NCI-H187 (cell line): ENCODE results near the gene UTP3.
"Not testable (repeated sequence)": the region's sequence is repeated elsewhere in the genome, so short reads cannot be mapped to it uniquely, and the experiment has no call there.

ENCODE experiments used
- DNase-seq, 2 experiments: peaks; one replicate each; lab custom pipeline; 2025; lab: John Stamatoyannopoulos, UW

UTP3 gene

GRCh38 chr4:70687821-70688794, at the start of gene UTP3:
UTP3 (plus strand) TSS chr4:70688532; CDS start chr4:70688678, 146 bp downstream.
- peak; percentile 96 to 99 for DNase-seq

GRCh38 chr4:70640192-70640591, 48.1 kb upstream of the UTP3 start:
- no peak for DNase-seq

GRCh38 chr4:70650741-70651140, 37.6 kb upstream of the UTP3 start:
- not testable (repeated sequence) for DNase-seq

GRCh38 chr4:70651864-70652506, 36.3 kb upstream of the UTP3 start:
- peak in 1 of 2 experiments; percentile 39 for DNase-seq

GRCh38 chr4:70654605-70655011, 33.7 kb upstream of the UTP3 start:
- no peak for DNase-seq

GRCh38 chr4:70657326-70657725, 31.0 kb upstream of the UTP3 start:
- no peak for DNase-seq

GRCh38 chr4:70658418-70658817, 29.9 kb upstream of the UTP3 start:
- DNase-seq: no peak

- no peak for DNase-seq
Observed at GRCh38 chr4:70660106-70660505, 28.2 kb upstream of the UTP3 start.

GRCh38 chr4:70661309-70661922, 26.9 kb upstream of the UTP3 start:
- DNase-seq: not testable (repeated sequence)

GRCh38 chr4:70666369-70666768, 22.0 kb upstream of the UTP3 start, which contains the start of gene JCHAIN:
JCHAIN (minus strand) TSS chr4:70666508; CDS start chr4:70666490, 18 bp downstream.
- no peak for DNase-seq

GRCh38 chr4:70667740-70668535, 20.4 kb upstream of the UTP3 start:
- DNase-seq: no peak

GRCh38 chr4:70670332-70671014, 17.9 kb upstream of the UTP3 start:
- DNase-seq: no peak

- DNase-seq: no peak
Observed at GRCh38 chr4:70671091-70671490, 17.2 kb upstream of the UTP3 start.

- DNase-seq: no peak
Observed at GRCh38 chr4:70674191-70674590, 14.1 kb upstream of the UTP3 start.

GRCh38 chr4:70674731-70675130, 13.6 kb upstream of the UTP3 start:
- no peak for DNase-seq

- no peak for DNase-seq
Observed at GRCh38 chr4:70676554-70677090, 11.7 kb upstream of the UTP3 start.

GRCh38 chr4:70678383-70678999, 9.8 kb upstream of the UTP3 start:
- no peak for DNase-seq

- DNase-seq: no peak
Observed at GRCh38 chr4:70680934-70681333, 7.4 kb upstream of the UTP3 start.

- DNase-seq: no peak
Observed at GRCh38 chr4:70681704-70682103, 6.6 kb upstream of the UTP3 start.

GRCh38 chr4:70682142-70682541, 6.2 kb upstream of the UTP3 start:
- not testable (repeated sequence) for DNase-seq
